Thyroid gland (tissue), 4 donors: ENCODE data around the gene LRRC8D. TPM values are rescaled to one million over a fixed set of nuclear protein-coding genes. Genes with fewer than 3 reads are reported as not detected.

Source experiments
- DNase-seq, 2 donors: peaks; one replicate each; pipeline ENCODE4 v3.0.0-alpha.2; 2019
- H3K27ac ChIP-seq, 3 donors: fragments of 200-600 bp; sonication (generic); 1 replicate in 2 of 3; 2 replicates in 1 of 3; pipeline ENCODE4 v1.5.1; 2016 to 2019; ENCODE audit warnings: mild to moderate bottlenecking in 1 of 3, moderate library complexity in 1 of 3
- H3K27me3 ChIP-seq: fragments of 200-600 bp; sonication (generic); one replicate; pipeline ENCODE4 v1.5.1; 2019
- H3K36me3 ChIP-seq, 2 donors: fragments of 200-600 bp; sonication (generic); one replicate each; pipeline ENCODE4 v1.5.1; 2016 to 2019
- H3K4me1 ChIP-seq, 2 donors: fragments of 200-600 bp; sonication (generic); one replicate each; pipeline ENCODE4 v1.5.1; 2017 to 2019
- H3K4me3 ChIP-seq, 3 donors: fragments of 200-600 bp; sonication (generic); replicated peaks in 1 of 3; 1 replicate in 2 of 3; 2 replicates in 1 of 3; pipeline ENCODE4 v1.5.1; 2016; ENCODE audit warnings: mild to moderate bottlenecking in 1 of 3
- H3K9me3 ChIP-seq: fragments of 200-600 bp; sonication (generic); one replicate; pipeline ENCODE4 v1.5.1; 2017
- CTCF ChIP-seq, 6 experiments: fragments of 200-600 bp in 3 of 6; fragments of 450-650 bp in 3 of 6; sonication (generic) in 3 of 6; IDR thresholded peaks; one replicate each; pipeline ENCODE4 v1.5.1; 2016 to 2019; ENCODE audit warnings: antibody characterized with exemption in 6 of 6, mild to moderate bottlenecking in 2 of 6, inconsistent platforms in 1 of 6, moderate library complexity in 1 of 6
- POLR2A ChIP-seq, 2 donors: fragments of 450-650 bp; IDR thresholded peaks; one replicate each; pipeline ENCODE4 v1.6.1; 2017; ENCODE audit warnings: antibody characterized with exemption in 2 of 2, mild to moderate bottlenecking in 2 of 2, moderate library complexity in 1 of 2
- WGBS, 2 donors: methylation state at CpG; one replicate each; pipeline ENCODE4 v1.1.5; 2017; 5-methylcytosine and 5-hydroxymethylcytosine counted together
- intact Hi-C: fragments of 100-400 bp; cut with DNase I; formaldehyde crosslinking; loops from one replicate; pipeline ENCODE4 v1.15.1; 2023
- total RNA-seq, 4 donors: library from RNA; depleted of rRNA; stranded (reverse); fragments of >200 nt; gene quantifications; one replicate each; pipeline ENCODE4 v1.2.3, GENCODE V29; 2016

The LRRC8D gene
- total RNA-seq, 4 donors from 2014 or later = 21.1 to 46.7 (median 35.3) TPM

- 97% methylated on average over 1 of the region's 1 CpG for WGBS, 2 donors
- no peaks in the 10 kb centered on the region for H3K9me3 ChIP-seq
- TF ChIP-seq CTCF (IDR thresholded peaks at IDR 0.05) = no peak
- no peak for TF ChIP-seq POLR2A (IDR thresholded peaks at IDR 0.05)
Measured at GRCh38 chr1:89880679-89881078, 59.8 kb downstream of the LRRC8D start.

GRCh38 chr1:89881415-89882058 is 60.7 kb downstream of the LRRC8D start:
- DNase-seq = no peak
- no peaks in the 10 kb centered on the region for H3K27me3 ChIP-seq
- intact Hi-C loops = no loop called here
- no peak overlapping the region for H3K4me3 ChIP-seq
- H3K9me3 ChIP-seq = no peaks in the 10 kb centered on the region
- WGBS, 2 donors = 92 to 100% methylated on average over 1 of the region's 1 CpG
- TF ChIP-seq POLR2A (IDR thresholded peaks at IDR 0.05) = no peak
- no peak for TF ChIP-seq CTCF (IDR thresholded peaks at IDR 0.05)
- peaks cover 5 to 7% of the 10 kb centered on the region in 2 donors for H3K4me1 ChIP-seq
- H3K27ac ChIP-seq = no peak overlapping the region
- no peaks in the 10 kb centered on the region for H3K36me3 ChIP-seq

More at GRCh38 chr1:89880679-89881078, 59.8 kb downstream of the LRRC8D start:
- Histone ChIP-seq H3K4me1 (peaks cover 5 to 11% of the 10 kb centered on the region in 2 donors), H3K27me3 (no peaks in the 10 kb centered on the region), H3K4me3 (no peak overlapping the region), H3K27ac (no peak overlapping the region), H3K36me3 (no peaks in the 10 kb centered on the region)
- no peak for DNase-seq
- intact Hi-C loops = no loop called here

- 95 to 97% methylated on average over 6 of the region's 6 CpGs for WGBS, 2 donors
- Histone ChIP-seq H3K9me3 (no peaks in the 10 kb centered on the region), H3K27me3 (no peaks in the 10 kb centered on the region), H3K4me1 (no peaks in the 10 kb centered on the region), H3K27ac (no peak overlapping the region), H3K4me3 (no peak overlapping the region), H3K36me3 (no peaks in the 10 kb centered on the region)
- DNase-seq = no peak
- intact Hi-C loops = no loop called here
- TF ChIP-seq CTCF (IDR thresholded peaks at IDR 0.05) (no peak), POLR2A (IDR thresholded peaks at IDR 0.05) (no peak)
Measured at GRCh38 chr1:89882348-89883029, 61.7 kb downstream of the LRRC8D start.

GRCh38 chr1:89883030-89883379 is 62.2 kb downstream of the LRRC8D start:
- Histone ChIP-seq H3K4me1 (no peaks in the 10 kb centered on the region), H3K9me3 (no peaks in the 10 kb centered on the region), H3K4me3 (no peak overlapping the region), H3K27me3 (no peaks in the 10 kb centered on the region), H3K36me3 (no peaks in the 10 kb centered on the region), H3K27ac (no peak overlapping the region)
- intact Hi-C loops = no loop called here
- no peak for DNase-seq
- 94 to 97% methylated on average over 6 of the region's 6 CpGs for WGBS, 2 donors
- TF ChIP-seq POLR2A (IDR thresholded peaks at IDR 0.05) (no peak), CTCF (IDR thresholded peaks at IDR 0.05) (no peak)
